ENCODE measurements around the gene CSRNP2. TPM values are rescaled to one million over a fixed set of nuclear protein-coding genes. Genes with fewer than 3 reads are reported as not detected.

The CSRNP2 gene
- total and polyA plus RNA-seq, 2 of the 8 experiments (the other 6 are each of a cell fraction or from before 2014, with no cell fraction given) = 13.7 to 34.0 TPM

- no peaks in the 10 kb centered on the region for H3K4me1 ChIP-seq (replicated peaks in 1 of 4; ENCODE audit: control insufficient read depth in 3 of 4, insufficient read depth in 4 of 4, low read length in 3 of 4)
- H2BK12ac ChIP-seq (ENCODE audit: low read depth, low read length) = no peak overlapping the region
- no peak overlapping the region for H2BK5ac ChIP-seq (ENCODE audit: low read depth, low read length)
- no peak overlapping the region for H2AFZ ChIP-seq (ENCODE audit: low read length)
- no peak overlapping the region for H2BK120ac ChIP-seq (replicated peaks; ENCODE audit: low read depth, low read length)
- POLR2A ChIA-PET (ENCODE audit: partially characterized antibody) = no interaction called here
- H3K27ac ChIP-seq (ENCODE audit: low read depth, low read length) = no peak overlapping the region
- no peak overlapping the region for H3K18ac ChIP-seq (ENCODE audit: extremely low read depth, low read length)
- H3K56ac ChIP-seq (replicated peaks; ENCODE audit: insufficient read length, low read depth, low read length) = no peak overlapping the region
- H4K5ac ChIP-seq (ENCODE audit: insufficient read length, low read depth, low read length) = no peak overlapping the region
- H3K4me3 ChIP-seq (ENCODE audit: extremely low read depth in 1 of 4, insufficient read depth in 2 of 4, low read depth in 3 of 4, low read length in 4 of 4) = no peak overlapping the region
- no peak overlapping the region for H4K91ac ChIP-seq (replicated peaks; ENCODE audit: insufficient read length, low read length)
- H2BK15ac ChIP-seq (ENCODE audit: low read length) = no peak overlapping the region
- H3K9ac ChIP-seq (replicated peaks in 1 of 4; ENCODE audit: extremely low read depth in 1 of 4, low read depth in 3 of 4, low read length in 3 of 4) = no peak overlapping the region
- TF ChIP-seq GABPA (IDR thresholded peaks at IDR 0.05; ENCODE audit: borderline replicate concordance, insufficient read depth, low read length) = no peak
- no peak for TF ChIP-seq HDAC6 (IDR thresholded peaks at IDR 0.05; ENCODE audit: low read depth, low read length)
- TF ChIP-seq TAF1 (IDR thresholded peaks at IDR 0.05; ENCODE audit: low read depth, low read length) = no peak
- TF ChIP-seq TCF12 (IDR thresholded peaks at IDR 0.05; ENCODE audit: low read depth, low read length) = no peak
- no peak for TF ChIP-seq SIRT6 (IDR thresholded peaks at IDR 0.05; ENCODE audit: low read length)
- TF ChIP-seq TAF7 (optimal IDR thresholded peaks at IDR 0.05; ENCODE audit: borderline replicate concordance, low read depth, low read length) = no peak
- no peaks in the 10 kb centered on the region for H3K27me3 ChIP-seq (replicated peaks in 1 of 4; ENCODE audit: control insufficient read depth in 3 of 4, extremely low read depth in 1 of 4, insufficient read depth in 3 of 4, low read length in 3 of 4)
- H2AK5ac ChIP-seq (ENCODE audit: low read depth, low read length) = no peak overlapping the region
- no peaks in the 10 kb centered on the region for H3K23me2 ChIP-seq (ENCODE audit: low read depth, low read length)
- H3K4me2 ChIP-seq (ENCODE audit: insufficient read depth in 1 of 2, low read depth in 2 of 2, low read length in 2 of 2) = no peak overlapping the region
- peaks cover 0 to 1% of the 10 kb centered on the region in 2 experiments for H4K20me1 ChIP-seq (replicated peaks in 1 of 2; ENCODE audit: control insufficient read depth in 1 of 2, insufficient read depth in 2 of 2, low read length in 2 of 2)
- H2BK20ac ChIP-seq (ENCODE audit: low read length) = no peak overlapping the region
- H3K9me3 ChIP-seq (ENCODE audit: insufficient read depth in 2 of 2, low read depth in 1 of 2, low read length in 1 of 2) = no peaks in the 10 kb centered on the region
- CTCF ChIA-PET (ENCODE audit: partially characterized antibody) = interaction anchor here (1.0 kb wide), 1 partner anchor 242 kb away, joined by 3 read pairs; no protein-coding TSS in a partner anchor
- no peaks in the 10 kb centered on the region for H3K79me1 ChIP-seq (ENCODE audit: low read depth, low read length)
- 100% methylated on average over 1 of the region's 1 CpG; no CpG with 5 or more reads in 1 of the 2 experiments for WGBS, 2 experiments (ENCODE audit: extremely low coverage in 1 of 2, insufficient coverage in 1 of 2, insufficient read length in 1 of 2, insufficient replicate concordance in 2 of 2, low coverage in 1 of 2, low lambda C conversion rate in 2 of 2, missing lambda C conversion rate in 1 of 2)
- H4K8ac ChIP-seq (ENCODE audit: extremely low read depth, insufficient read depth, low read length) = no peak overlapping the region
- DNase-seq (ENCODE audit: low read depth in 1 of 2, low spot score in 2 of 2) (no peak), FAIRE-seq (no peak)
- H3K4ac ChIP-seq (replicated peaks; ENCODE audit: insufficient read length, low read depth, low read length) = no peak overlapping the region
- peaks cover 7 to 68% (median 50%) of the 10 kb centered on the region in 4 experiments for H3K36me3 ChIP-seq (ENCODE audit: control insufficient read depth in 2 of 4, insufficient read depth in 4 of 4, low read length in 3 of 4)
- no peaks in the 10 kb centered on the region for H3K79me2 ChIP-seq (ENCODE audit: control insufficient read depth in 1 of 2, insufficient read depth in 2 of 2, low read length in 2 of 2)
- no peak overlapping the region for H3K23ac ChIP-seq (ENCODE audit: insufficient read length)
- no peak overlapping the region for H3K14ac ChIP-seq (ENCODE audit: insufficient read length)
These were observed 15.2 kb upstream of the CSRNP2 start for GRCh38 chr12:51098611-51099010.
